ENCODE measurements around the gene DDX3X.
"Not testable (repeated sequence)": the region's sequence is repeated elsewhere in the genome, so short reads cannot be mapped to it uniquely, and the experiment has no call there.

DDX3X gene

GRCh38 chrX:41377624-41378023, 43.7 kb downstream of the DDX3X start:
- DNase-seq: no peak

DNA sequence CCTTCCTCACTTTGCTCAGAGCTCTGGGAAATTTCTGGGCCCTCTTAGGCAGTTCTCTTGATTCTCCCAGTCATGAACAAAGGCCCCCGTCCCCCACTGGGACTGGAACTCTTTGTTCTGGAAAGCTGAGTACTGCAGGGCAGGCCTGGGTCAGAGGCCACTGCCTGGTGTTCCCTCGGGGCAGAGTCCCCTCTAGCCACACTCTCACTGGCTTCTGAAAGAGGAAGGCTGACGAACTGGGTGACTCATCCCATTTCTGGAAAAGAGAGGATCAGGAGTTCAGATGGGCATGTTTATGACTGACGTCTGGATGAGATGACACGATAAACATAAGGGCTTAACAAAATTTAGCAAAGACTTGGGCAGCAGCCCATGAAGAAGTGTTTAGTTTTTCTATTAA, 47.7 kb downstream of the DDX3X start:
- no peak for DNase-seq

DNA sequence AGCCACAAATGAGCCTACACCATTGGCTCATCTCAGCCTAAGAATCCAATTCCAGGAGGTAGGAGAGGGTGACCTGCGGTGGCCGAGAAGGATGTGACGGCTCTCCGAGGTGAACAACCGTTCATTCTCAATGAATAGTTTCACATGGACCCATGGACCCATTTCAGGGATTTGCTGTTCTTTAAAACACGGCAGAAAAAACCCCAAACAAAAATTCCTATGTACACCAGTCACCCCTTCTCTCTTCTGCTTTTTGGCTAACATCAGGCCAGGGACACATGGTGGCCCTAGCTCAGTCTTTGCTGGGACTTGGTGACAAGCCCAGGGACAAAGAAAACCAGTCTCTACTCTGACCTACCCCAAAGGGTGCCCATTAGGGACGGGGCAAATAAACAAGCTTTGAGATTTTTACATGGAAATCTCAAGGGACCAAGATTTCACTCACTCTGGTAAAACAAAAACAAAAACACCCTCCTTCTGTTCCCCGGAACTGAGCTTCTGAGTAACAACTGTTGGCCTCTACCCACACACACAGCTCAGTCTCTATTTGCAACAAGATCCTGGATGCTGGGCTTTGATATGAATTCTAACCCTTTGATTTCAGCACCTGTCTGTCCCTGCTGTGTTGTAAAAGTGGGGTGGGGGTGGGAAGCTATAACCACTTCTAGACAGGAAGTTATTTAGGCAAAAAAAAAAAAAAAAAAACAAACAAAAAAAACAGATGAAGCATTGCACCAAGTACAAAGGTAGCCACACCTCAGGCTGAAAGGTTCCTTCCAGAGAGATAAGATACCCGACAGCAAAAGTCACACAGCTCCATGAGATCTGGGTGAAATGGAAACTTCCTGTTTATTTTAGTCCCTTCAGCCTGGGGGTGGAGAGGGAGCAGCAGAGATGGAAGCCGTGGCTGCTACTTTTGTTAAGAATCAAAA, 49.0 kb downstream of the DDX3X start:
- DNase-seq: no peak

DNA sequence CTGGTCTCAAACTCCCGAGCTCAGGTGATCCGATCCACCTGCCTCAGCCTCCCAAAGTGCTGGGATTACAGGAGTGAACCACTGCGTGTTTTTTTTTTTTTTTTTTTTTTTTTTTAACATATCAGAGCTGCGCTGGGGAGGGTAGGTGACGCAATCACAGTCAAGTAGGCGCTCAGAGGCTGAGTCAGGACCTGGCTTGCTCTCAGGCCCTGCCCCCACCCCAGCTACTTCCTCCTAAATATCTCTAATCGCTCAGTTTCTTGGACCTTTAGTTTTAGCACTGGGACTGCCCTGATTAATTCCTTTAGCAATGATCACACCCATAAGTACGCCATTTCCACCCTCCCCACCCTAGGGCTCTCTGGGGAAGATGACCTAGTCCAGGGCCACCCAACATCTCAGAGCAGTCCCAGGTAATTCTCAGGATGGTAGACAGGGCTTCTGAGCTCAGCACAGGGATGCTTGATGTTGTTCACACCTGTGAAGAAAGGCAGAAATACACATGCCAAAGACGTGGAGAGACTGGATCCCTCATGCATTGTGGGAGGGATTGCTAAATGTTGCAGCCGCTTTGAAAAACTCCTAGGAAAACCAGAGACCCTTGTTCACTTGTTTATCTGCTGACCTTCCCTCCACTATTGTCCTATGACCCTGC, 50.2 kb downstream of the DDX3X start:
- no peak for DNase-seq

DNA sequence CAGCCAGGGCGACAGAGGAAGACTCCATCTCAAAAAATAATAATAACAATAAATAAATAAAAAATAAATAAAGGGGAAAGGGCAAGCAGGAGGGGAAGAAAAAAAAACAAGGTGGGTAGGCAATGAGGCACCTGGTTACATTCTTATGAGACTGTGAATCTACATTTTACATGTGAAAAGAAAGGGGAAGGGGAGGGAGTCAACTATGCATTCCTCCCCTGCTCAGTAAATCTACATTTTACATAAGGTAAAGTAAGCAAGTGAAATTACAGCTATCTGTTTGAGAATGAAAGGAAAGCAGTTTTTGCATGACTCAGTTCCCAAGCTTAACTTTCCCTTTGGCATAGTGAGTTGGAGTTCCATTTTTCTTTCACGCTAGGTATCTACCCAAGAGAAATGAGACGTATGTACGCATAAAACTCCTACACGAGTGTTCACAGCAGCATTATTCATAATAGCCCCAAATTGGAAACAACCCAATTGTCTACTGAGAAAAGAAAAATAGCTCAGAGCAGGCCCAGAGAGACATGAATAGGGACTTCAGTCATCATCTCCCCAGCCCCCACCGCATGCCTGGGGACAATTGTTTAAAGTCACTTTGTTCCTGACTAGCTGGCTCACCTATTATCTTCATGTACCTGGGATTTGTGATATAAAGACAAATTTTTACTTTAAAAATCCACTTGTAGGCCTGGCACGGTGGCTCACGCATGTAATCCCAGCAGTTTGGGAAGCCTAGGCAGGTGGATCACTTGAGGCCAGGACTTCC, 52.4 kb downstream of the DDX3X start:
- no peak for DNase-seq

DNA sequence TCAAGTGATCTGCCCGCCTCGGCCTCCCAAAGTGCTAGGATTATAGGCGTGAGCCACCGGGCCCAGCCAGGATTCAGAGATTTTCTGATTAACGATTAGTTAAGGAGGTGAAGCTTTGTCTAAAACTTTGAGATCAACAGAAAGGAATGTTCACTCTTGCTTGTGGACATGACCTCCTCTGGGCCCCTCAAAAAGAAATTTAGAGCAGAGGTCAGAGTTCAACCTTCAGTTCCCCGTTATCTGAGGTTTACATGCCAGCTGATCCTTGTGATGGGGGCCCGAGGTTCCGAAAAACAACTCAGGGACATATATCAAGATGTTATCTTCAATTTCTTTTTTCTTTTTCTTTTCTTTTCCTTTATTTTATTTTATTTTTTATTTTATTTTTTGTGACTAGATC, 54.6 kb downstream of the DDX3X start:
- DNase-seq: no peak

GRCh38 chrX:41389311-41389888, 55.4 kb downstream of the DDX3X start:
- DNase-seq: no peak

GRCh38 chrX:41390576-41390975, 56.6 kb downstream of the DDX3X start:
- DNase-seq: not testable (repeated sequence)

DNA sequence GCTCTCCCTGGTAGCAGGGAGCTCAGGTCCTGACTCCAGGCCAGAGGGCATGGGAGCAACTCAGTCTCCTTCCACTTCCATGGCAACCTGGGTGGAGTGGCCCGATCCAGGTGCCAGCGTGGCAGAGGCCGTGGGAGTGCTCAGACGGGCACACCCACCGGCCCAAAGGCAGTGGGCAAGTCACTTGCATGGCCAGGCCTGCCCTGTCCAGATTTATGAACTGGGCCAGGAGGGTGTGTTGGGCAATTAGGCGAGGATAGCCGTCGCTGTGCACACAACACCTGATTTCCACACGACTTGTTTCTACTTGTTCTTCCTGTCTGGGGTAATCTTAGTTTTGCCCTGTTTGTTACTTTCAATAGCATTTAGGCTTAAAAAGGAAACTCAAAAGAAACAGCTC, 57.6 kb downstream of the DDX3X start:
- DNase-seq: no peak

DNA sequence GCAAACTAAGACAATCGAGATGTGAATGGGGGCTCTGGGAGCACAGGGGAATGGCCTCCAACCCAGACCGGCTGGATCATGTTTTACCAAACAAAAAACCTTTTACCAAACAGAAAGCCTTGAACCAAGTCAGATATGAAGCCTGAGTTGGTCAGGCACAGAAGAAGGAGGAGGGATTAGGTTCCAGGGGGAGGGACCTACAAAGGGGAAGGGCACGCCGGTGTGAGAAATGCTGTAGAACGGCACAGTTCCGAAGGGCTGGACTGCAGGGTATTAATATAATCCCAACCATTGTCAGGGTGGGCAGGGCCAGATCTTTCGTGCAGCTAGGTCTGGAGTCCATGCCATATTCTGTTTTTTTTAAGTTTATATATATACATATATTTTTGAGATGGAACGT, 60.3 kb downstream of the DDX3X start:
- no peak for DNase-seq

DNA sequence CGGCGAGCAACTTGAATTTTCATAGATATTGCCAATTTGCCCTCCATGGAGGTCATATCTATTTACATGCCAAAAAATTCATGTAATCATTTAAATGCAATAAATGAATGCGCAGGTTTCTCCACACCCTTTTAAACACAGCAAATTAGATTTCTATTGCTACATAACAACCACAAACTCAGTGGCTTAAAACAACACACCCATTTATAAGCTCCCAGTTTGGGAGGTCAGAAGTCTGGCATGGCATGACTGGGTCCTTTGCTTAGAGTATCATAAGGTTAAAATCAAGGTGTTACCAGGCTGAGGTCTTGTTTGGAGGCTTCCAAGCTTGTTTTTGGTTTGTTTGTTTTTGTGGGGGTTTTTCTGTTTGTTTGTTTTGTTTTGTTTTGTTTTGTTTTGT, 63.3 kb downstream of the DDX3X start:
- no peak for DNase-seq

DNA sequence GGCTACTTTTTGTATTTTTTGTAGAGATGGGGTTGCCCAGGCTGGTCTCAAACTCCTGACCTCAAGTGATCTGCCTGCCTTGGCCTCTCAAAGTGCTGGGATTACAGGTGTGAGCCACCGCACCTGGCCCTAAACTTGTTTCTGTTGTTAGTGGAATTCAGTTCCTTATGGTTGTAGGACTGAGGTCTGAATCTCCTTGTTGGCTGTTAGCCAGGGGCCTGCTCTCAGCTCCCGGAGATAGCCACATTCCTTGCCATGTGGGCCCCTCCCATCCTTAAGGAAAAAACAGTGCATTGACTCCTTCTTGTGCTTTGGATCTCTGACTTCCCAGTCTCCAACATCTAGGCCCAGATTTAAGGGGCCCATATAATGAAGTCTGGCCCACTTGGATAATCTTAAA, 63.8 kb downstream of the DDX3X start:
- DNase-seq: no peak

DNA sequence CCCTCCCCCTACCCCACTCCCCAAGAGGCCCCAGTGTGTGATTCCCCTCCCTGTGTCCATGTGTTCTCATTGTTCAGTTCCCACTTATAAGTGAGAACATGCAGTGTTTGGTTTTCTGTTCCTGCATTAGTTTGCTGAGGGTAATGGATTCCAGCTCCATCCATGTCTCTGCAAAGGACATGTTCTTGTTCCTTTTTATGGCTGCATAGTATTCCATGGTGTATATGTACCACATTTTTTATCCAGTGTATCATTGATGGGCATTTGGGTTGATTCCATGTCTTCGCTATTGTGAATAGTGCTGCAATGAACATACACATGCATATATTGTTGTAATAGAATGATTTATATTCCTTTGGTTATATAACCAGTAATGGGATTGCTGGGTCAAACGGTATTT, 68.6 kb downstream of the DDX3X start:
- DNase-seq: not testable (repeated sequence)

GRCh38 chrX:41405551-41405950, 71.6 kb downstream of the DDX3X start:
- DNase-seq: no peak

DNA sequence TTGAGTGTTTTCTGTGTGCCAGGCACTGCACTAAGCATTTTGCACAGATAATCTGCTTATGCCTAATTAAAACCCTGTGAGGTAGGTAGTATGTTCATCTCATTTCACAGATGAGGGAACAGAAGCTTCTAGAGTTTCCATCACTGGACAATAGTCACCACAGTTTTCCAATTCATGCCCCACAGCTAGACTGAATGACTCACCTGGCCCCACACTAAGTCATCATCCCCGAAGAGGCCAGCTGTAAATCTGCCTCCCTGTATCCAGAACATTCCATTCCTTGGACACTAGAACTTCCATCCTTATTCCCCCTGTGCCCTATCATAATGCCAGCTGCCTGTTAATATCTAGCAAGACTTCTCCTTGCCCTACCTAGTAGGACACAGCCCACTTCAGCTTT, 72.2 kb downstream of the DDX3X start:
- no peak for DNase-seq

DNA sequence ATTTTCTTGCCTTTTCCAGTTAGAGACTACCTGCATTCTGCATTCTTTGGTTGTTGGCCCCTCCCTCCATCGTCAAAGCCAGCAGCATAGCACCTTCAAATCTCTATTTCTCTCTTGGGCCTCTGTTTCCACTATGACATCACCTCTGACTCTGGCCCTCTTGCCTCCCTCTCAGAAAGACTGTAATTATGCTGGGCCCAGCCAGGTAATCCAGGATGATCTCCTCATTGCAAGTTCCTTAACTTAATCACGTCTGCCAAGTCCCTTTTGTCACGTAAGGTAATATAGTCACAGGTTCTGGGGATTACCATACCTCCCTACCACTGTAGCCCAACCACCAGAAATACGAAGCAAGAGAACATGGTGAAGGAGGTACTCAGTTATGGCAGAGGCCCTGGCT, 73.9 kb downstream of the DDX3X start:
- no peak for DNase-seq

DNA sequence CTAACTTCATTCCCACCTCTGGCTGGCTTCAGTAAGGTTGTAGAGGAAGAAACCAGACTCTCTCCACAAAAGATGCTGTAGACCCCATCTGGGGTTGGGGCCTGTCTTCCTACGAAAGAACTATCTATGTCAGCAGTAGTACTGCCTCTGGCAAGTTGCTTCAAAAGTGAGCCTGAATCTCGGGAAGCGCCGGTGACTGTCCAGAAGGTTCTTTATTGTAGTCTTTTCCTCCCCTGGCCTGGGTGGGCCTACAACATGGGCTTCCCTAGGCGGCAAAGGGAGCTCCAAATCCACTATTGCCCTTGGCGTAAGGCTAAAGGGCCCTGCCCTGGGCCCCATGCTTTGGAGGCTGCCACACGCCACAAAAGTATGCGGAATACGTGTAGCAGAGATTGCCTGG, 74.6 kb downstream of the DDX3X start:
- no peak for DNase-seq

DNA sequence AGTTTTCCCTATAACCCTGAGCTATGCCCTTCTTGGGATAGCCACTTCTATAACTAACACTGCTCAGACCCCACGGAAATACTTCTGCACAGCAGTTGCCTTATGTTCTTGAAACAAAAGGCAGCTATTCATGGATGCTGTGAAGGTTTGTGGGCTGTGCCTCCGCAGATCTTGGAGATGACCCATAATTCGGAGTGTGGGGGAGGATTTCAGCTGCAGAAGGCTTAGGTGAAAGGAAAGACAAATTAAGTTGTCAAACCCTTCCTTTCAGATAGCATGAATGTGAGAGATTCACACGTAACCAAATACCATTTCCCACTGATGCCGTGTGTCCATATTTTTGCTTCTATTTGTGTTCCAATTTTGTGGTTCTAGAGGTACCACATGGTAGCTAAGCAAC, 75.0 kb downstream of the DDX3X start:
- DNase-seq: no peak

DNA sequence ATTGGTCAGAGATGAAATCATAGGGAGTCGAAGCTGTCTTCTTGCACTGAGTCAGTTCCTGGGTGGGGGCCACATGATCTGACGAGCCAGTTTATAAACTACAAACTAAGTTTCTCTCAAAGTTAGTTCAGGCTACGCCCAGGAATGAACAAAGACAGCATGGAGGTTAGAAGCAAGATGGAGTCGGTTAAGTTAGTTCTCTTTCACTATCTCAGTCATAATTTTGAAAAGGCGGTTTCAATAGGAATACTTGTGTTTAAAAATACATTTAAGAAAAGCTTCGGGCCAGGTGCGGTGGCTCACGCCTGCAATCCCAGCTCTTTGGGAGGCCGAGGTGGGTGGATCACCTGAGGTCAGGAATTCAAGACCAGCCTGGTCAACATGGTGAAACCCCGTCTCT, 77.3 kb downstream of the DDX3X start:
- not testable (repeated sequence) for DNase-seq

GRCh38 chrX:41412261-41413081, 78.5 kb downstream of the DDX3X start:
- DNase-seq: peak in 1 of 2 experiments; percentile 15

Measured in NCI-H526 (cell line).